AG10803 (cell line): ENCODE results near the gene EPN3.

Experiments used
- DNase-seq: peaks from one replicate; pipeline ENCODE4 v3.0.0; 2010; ENCODE audit warnings: low read depth
- H3K4me3 ChIP-seq: 2 replicates; pipeline ENCODE4 v1.5.1; 2011; ENCODE audit warnings: mild to moderate bottlenecking, low read length, control low read depth
- CTCF ChIP-seq: conservative IDR thresholded peaks from 2 replicates; pipeline ENCODE4 v1.5.1; 2011; ENCODE audit warnings: mild to moderate bottlenecking, low read length, control low read depth, inconsistent platforms

Gene EPN3

GRCh38 chr17:50532452-50533024 lies at the start of gene EPN3:
EPN3 (plus strand) TSS chr17:50532735; CDS start chr17:50536557, 3,822 bp downstream.
- DNase-seq = no peak
- H3K4me3 ChIP-seq = no peak within 1 kb of the TSS

GRCh38 chr17:50483266-50483665 lies 49.3 kb upstream of the EPN3 start:
- no peak overlapping the region for H3K4me3 ChIP-seq
- no peak for DNase-seq
- no peak for TF ChIP-seq CTCF

More at GRCh38 chr17:50532452-50533024, at the start of gene EPN3:
- TF ChIP-seq CTCF = no peak

GRCh38 chr17:50484386-50485155 lies 48.0 kb upstream of the EPN3 start:
- TF ChIP-seq CTCF = no peak
- no peak for DNase-seq
- no peak overlapping the region for H3K4me3 ChIP-seq

GRCh38 chr17:50487213-50488096 lies 45.1 kb upstream of the EPN3 start:
- DNase-seq = no peak
- TF ChIP-seq CTCF = no peak
- H3K4me3 ChIP-seq = no peak overlapping the region

GRCh38 chr17:50488880-50489279 lies 43.7 kb upstream of the EPN3 start:
- no peak for TF ChIP-seq CTCF
- DNase-seq = no peak
- no peak overlapping the region for H3K4me3 ChIP-seq

GRCh38 chr17:50491505-50491904 lies 41.0 kb upstream of the EPN3 start:
- H3K4me3 ChIP-seq = no peak overlapping the region
- no peak for TF ChIP-seq CTCF
- DNase-seq = no peak
